Measurements from ENCODE around the gene GNAQ.

- TF ChIP-seq CTCF (IDR thresholded peaks at IDR 0.05 in 8 of 11, conservative IDR thresholded peaks at IDR 0.05 in 3 of 11) (no peak), POLR2A (IDR thresholded peaks at IDR 0.05) (no peak)
Observed at GRCh38 chr9:77946296-77946695, 85.3 kb downstream of the GNAQ start.
